NB4 (cell line): ENCODE data around the gene TLN1.

ENCODE experiments used
- POLR2A ChIP-seq: IDR thresholded peaks from 2 replicates; pipeline ENCODE4 v1.6.1; 2011; ENCODE audit warnings: mild to moderate bottlenecking; ENCODE audit not compliant: insufficient read length; ENCODE audit errors: extremely low read depth
- TF ChIP-seq, protein P1 (sequence below): IDR thresholded peaks from one replicate; pipeline ENCODE4 v1.5.1; 2012; ENCODE audit warnings: low read depth, low read length

DNA sequence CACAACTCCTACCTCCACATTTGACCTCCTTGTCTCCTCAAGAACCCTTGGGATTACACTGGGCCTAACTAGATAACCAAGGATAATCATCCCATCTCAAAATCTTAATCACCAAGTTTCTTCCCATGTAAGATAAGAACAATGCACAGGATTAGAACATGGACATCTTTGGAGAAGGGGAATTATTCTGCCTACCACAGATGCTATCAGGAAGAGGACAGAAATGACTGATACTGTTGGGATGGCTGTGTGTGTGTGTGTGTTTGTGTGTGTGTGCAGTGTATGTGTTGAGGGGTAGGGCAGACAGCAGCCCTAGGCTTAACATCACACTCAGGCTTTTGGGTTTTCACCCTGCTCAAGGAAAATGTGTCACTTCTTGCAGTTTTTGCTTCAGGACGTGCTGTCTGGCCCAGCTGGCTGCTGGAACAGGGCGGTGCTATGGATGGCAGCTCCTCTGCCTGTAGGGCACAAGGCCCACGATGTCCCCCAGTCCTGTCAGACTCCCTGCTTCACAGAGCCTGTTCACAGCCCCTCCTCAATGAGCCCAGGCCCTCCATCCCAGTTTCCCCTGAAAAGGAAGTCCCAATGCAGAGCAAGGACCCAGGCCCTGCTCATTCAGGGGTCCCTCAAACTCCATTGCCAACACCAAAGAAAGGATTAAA lies 50.5 kb downstream of the TLN1 start:
- TF ChIP-seq, protein P1, sequence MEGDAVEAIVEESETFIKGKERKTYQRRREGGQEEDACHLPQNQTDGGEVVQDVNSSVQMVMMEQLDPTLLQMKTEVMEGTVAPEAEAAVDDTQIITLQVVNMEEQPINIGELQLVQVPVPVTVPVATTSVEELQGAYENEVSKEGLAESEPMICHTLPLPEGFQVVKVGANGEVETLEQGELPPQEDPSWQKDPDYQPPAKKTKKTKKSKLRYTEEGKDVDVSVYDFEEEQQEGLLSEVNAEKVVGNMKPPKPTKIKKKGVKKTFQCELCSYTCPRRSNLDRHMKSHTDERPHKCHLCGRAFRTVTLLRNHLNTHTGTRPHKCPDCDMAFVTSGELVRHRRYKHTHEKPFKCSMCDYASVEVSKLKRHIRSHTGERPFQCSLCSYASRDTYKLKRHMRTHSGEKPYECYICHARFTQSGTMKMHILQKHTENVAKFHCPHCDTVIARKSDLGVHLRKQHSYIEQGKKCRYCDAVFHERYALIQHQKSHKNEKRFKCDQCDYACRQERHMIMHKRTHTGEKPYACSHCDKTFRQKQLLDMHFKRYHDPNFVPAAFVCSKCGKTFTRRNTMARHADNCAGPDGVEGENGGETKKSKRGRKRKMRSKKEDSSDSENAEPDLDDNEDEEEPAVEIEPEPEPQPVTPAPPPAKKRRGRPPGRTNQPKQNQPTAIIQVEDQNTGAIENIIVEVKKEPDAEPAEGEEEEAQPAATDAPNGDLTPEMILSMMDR, result no peak
- no peak for TF ChIP-seq POLR2A
